IMR-90 (cell line): ENCODE measurements around the gene MEDAG. TPM values are rescaled to one million over a fixed set of nuclear protein-coding genes. Genes with fewer than 3 reads are reported as not detected.

Experiments used
- ATAC-seq: fragments of 200-7000 bp; cut with Tn5 transposase; 2 replicates; pipeline ENCODE4 v1.9.1; 2020; ENCODE audit warnings: low read depth, mild to moderate bottlenecking, moderate library complexity
- BruUV-seq: library from RNA; stranded (reverse); fragments of 400-500 nt; replicated peaks from 2 replicates; lab custom pipeline; 2021; lab: Mats Ljungman, UMichigan
- CTCF ChIA-PET: fragments of 300-600 bp; formaldehyde crosslinking; extraction: SDS; loops from one replicate; lab custom pipeline; 2021; ENCODE audit warnings: antibody characterized with exemption; lab: Yijun Ruan, JAX
- POLR2A ChIA-PET: fragments of 300-600 bp; sonication (Branson Sonifier 250); formaldehyde crosslinking; loops from one replicate; lab custom pipeline; 2022; ENCODE audit warnings: antibody characterized with exemption; ENCODE audit not compliant: unreplicated experiment; lab: Charles Lee
- DNase-seq: peaks from one replicate; pipeline ENCODE4 v3.0.0; 2013
- H2AFZ ChIP-seq: replicated peaks from 2 replicates; pipeline ENCODE3; 2013; ENCODE audit warnings: low read length, mild to moderate bottlenecking; ENCODE audit not compliant: poor library complexity
- H2AK5ac ChIP-seq: 2 replicates; pipeline ENCODE4 v1.6.1; 2013; ENCODE audit warnings: low read depth, low read length, inconsistent platforms
- H2AK9ac ChIP-seq: replicated peaks from 2 replicates; pipeline ENCODE3; 2013; ENCODE audit warnings: mild to moderate bottlenecking, low read depth, low read length, moderate library complexity; ENCODE audit not compliant: poor library complexity
- H2BK120ac ChIP-seq: 2 replicates; pipeline ENCODE4 v1.6.1; 2013; ENCODE audit warnings: low read depth, low read length, inconsistent platforms
- H2BK15ac ChIP-seq: 3 replicates; pipeline ENCODE4 v1.6.1; 2013; ENCODE audit warnings: low read depth, low read length, inconsistent platforms
- H2BK20ac ChIP-seq: 2 replicates; pipeline ENCODE4 v1.6.1; 2013; ENCODE audit warnings: low read depth, mild to moderate bottlenecking, inconsistent platforms, low read length, moderate library complexity
- H2BK5ac ChIP-seq: 2 replicates; pipeline ENCODE4 v1.6.1; 2013; ENCODE audit warnings: mild to moderate bottlenecking, low read depth, low read length, inconsistent platforms; ENCODE audit not compliant: poor library complexity, severe bottlenecking
- H3K14ac ChIP-seq: replicated peaks from 2 replicates; pipeline ENCODE4 v1.6.1; 2013; ENCODE audit warnings: low read depth, low read length, inconsistent platforms
- H3K18ac ChIP-seq: 2 replicates; pipeline ENCODE4 v1.6.1; 2013; ENCODE audit warnings: low read depth, low read length, control low read depth
- H3K23ac ChIP-seq: 2 replicates; pipeline ENCODE4 v1.6.1; 2013; ENCODE audit warnings: low read depth, low read length, inconsistent platforms
- H3K27ac ChIP-seq: 2 replicates; pipeline ENCODE4 v1.5.1; 2013; ENCODE audit warnings: mild to moderate bottlenecking, control low read depth, low read length; ENCODE audit not compliant: insufficient read depth
- H3K27me3 ChIP-seq: 2 replicates; pipeline ENCODE4 v1.6.1; 2013; ENCODE audit warnings: low read length; ENCODE audit not compliant: control insufficient read depth, insufficient read depth
- H3K36me3 ChIP-seq: 2 replicates; pipeline ENCODE4 v1.6.1; 2013; ENCODE audit warnings: low read length, mixed read lengths; ENCODE audit not compliant: control insufficient read depth, insufficient read depth
- H3K4ac ChIP-seq: 2 replicates; pipeline ENCODE4 v1.6.1; 2013; ENCODE audit warnings: low read depth, low read length, inconsistent platforms
- H3K4me1 ChIP-seq: 2 replicates; pipeline ENCODE4 v1.6.1; 2013; ENCODE audit warnings: low read length, mixed read lengths; ENCODE audit not compliant: control insufficient read depth, insufficient read depth
- H3K4me2 ChIP-seq: 2 replicates; pipeline ENCODE4 v1.6.1; 2013; ENCODE audit warnings: low read depth, mild to moderate bottlenecking, control low read depth, low read length, moderate library complexity
- H3K4me3 ChIP-seq: 2 replicates; pipeline ENCODE4 v1.5.1; 2013; ENCODE audit warnings: low read depth, mild to moderate bottlenecking, control low read depth, low read length, moderate library complexity; ENCODE audit not compliant: insufficient read depth
- H3K56ac ChIP-seq: 2 replicates; pipeline ENCODE4 v1.6.1; 2013; ENCODE audit warnings: low read length, inconsistent platforms; ENCODE audit not compliant: insufficient read depth; ENCODE audit errors: extremely low read depth
- H3K79me1 ChIP-seq, 2 experiments: 2 replicates each; pipeline ENCODE4 v1.6.1; 2013; ENCODE audit warnings: low read length in 2 of 2, inconsistent platforms in 1 of 2, low read depth in 1 of 2
- H3K9ac ChIP-seq: 2 replicates; pipeline ENCODE4 v1.6.1; 2013; ENCODE audit warnings: low read depth, low read length, control low read depth
- H3K9me1 ChIP-seq: 2 replicates; pipeline ENCODE4 v1.6.1; 2013; ENCODE audit warnings: low read length, inconsistent platforms; ENCODE audit not compliant: insufficient read depth
- H3K9me3 ChIP-seq: 2 replicates; pipeline ENCODE4 v1.6.1; 2013; ENCODE audit warnings: low read length; ENCODE audit not compliant: control insufficient read depth, insufficient read depth
- H4K20me1 ChIP-seq: 2 replicates; pipeline ENCODE4 v1.6.1; 2013; ENCODE audit warnings: low read length, inconsistent platforms; ENCODE audit not compliant: insufficient read depth
- H4K5ac ChIP-seq: 2 replicates; pipeline ENCODE4 v1.6.1; 2013; ENCODE audit warnings: mild to moderate bottlenecking, low read depth, low read length, control low read depth
- H4K8ac ChIP-seq, 2 experiments: 2 replicates each; pipeline ENCODE4 v1.6.1; 2013; ENCODE audit warnings: low read depth in 2 of 2, low read length in 2 of 2, control low read depth in 1 of 2, inconsistent platforms in 1 of 2
- H4K91ac ChIP-seq: 2 replicates; pipeline ENCODE4 v1.6.1; 2013; ENCODE audit warnings: low read depth, low read length, inconsistent platforms; ENCODE audit not compliant: insufficient read depth
- BHLHE40 ChIP-seq: fragments of 150-350 bp; IDR thresholded peaks from 2 replicates; pipeline ENCODE4 v1.6.1; 2016; ENCODE audit warnings: mild to moderate bottlenecking, low read depth, low read length
- CEBPB ChIP-seq: IDR thresholded peaks from 2 replicates; pipeline ENCODE4 v1.6.1; 2012; ENCODE audit warnings: low read depth, low read length, improper control_type of control experiment
- CHD1 ChIP-seq: IDR thresholded peaks from 2 replicates; pipeline ENCODE4 v1.6.1; 2012; ENCODE audit warnings: low read depth, low read length, improper control_type of control experiment
- FOS ChIP-seq: fragments of 150-350 bp; IDR thresholded peaks from 2 replicates; pipeline ENCODE4 v1.6.1; 2016; ENCODE audit warnings: low read depth, low read length
- MAFK ChIP-seq: IDR thresholded peaks from 2 replicates; pipeline ENCODE4 v1.6.1; 2012; ENCODE audit warnings: low read depth, low read length, improper control_type of control experiment
- MAZ ChIP-seq: IDR thresholded peaks from 2 replicates; pipeline ENCODE4 v1.6.1; 2012; ENCODE audit warnings: low read depth, mild to moderate bottlenecking, low read length, improper control_type of control experiment, moderate library complexity, borderline replicate concordance
- NFE2L2 ChIP-seq: fragments of 150-350 bp; IDR thresholded peaks from 2 replicates; pipeline ENCODE4 v1.6.1; 2016; ENCODE audit warnings: low read depth, mild to moderate bottlenecking, low read length
- POLR2A ChIP-seq: IDR thresholded peaks from 2 replicates; pipeline ENCODE4 v1.6.1; 2012; ENCODE audit warnings: mild to moderate bottlenecking, low read depth, low read length
- RAD21 ChIP-seq: IDR thresholded peaks from 2 replicates; pipeline ENCODE4 v1.6.1; 2012; ENCODE audit warnings: low read length, improper control_type of control experiment
- RCOR1 ChIP-seq: IDR thresholded peaks from 2 replicates; pipeline ENCODE4 v1.6.1; 2012; ENCODE audit warnings: mild to moderate bottlenecking, low read length, improper control_type of control experiment; ENCODE audit not compliant: insufficient replicate concordance
- RFX5 ChIP-seq: IDR thresholded peaks from 2 replicates; pipeline ENCODE4 v1.8.0; 2012; ENCODE audit warnings: low read depth, mild to moderate bottlenecking, low read length, moderate library complexity
- SMC3 ChIP-seq: fragments of 150-350 bp; IDR thresholded peaks from 2 replicates; pipeline ENCODE4 v1.6.1; 2016; ENCODE audit warnings: low read depth, mild to moderate bottlenecking, antibody characterized with exemption, low read length, moderate library complexity
- WGBS, 2 experiments: methylation state at CpG; one replicate each; pipeline versions ENCODE4 v1.1.5 to v1.1.7; 2013; ENCODE audit warnings: missing lambda C conversion rate in 2 of 2; ENCODE audit not compliant: insufficient read length in 1 of 2; ENCODE audit errors: extremely low coverage in 2 of 2; 5-methylcytosine and 5-hydroxymethylcytosine counted together
- dilution Hi-C: fragments of 300-500 bp; cut with HindIII; formaldehyde crosslinking; loops from one replicate; pipeline ENCODE4 v1.14.3; 2018; ENCODE audit warnings: low sequenced_read_pairs; ENCODE audit not compliant: unreplicated experiment
- in situ Hi-C: fragments of 300-500 bp; cut with MboI; formaldehyde crosslinking; loops from 3 replicates; pipeline ENCODE4 v1.14.3; 2019; ENCODE audit warnings: low sequenced_read_pairs, inconsistent platforms, mixed read lengths
- intact Hi-C: fragments of 100-400 bp; cut with micrococcal nuclease; formaldehyde crosslinking; loops from 2 replicates; pipeline ENCODE4 v1.10.0; 2022
- polyA plus RNA-seq, 3 experiments: library from polyadenylated mRNA; depleted of rRNA; stranded (reverse); fragments of >200 nt; gene quantifications; 2 replicates each; pipeline ENCODE4 v1.2.3, GENCODE V29; 2012; ENCODE audit warnings: low replicate concordance in 1 of 3
- total RNA-seq: library from RNA; depleted of rRNA; stranded (reverse); fragments of >200 nt; gene quantifications from 2 replicates; pipeline ENCODE4 v1.2.3, GENCODE V29; 2012
- TF ChIP-seq, protein P1 (sequence below): fragments of 150-350 bp; IDR thresholded peaks from 2 replicates; pipeline ENCODE4 v1.6.1; 2016; ENCODE audit warnings: low read depth, mild to moderate bottlenecking, low read length, moderate library complexity, borderline replicate concordance
- TF ChIP-seq, protein P2 (sequence below): fragments of 150-350 bp; IDR thresholded peaks from 2 replicates; pipeline ENCODE4 v1.6.1; 2017; ENCODE audit warnings: mild to moderate bottlenecking, antibody characterized with exemption, low read length, low read depth
- TF ChIP-seq, protein P3 (sequence below): conservative IDR thresholded peaks from 2 replicates; pipeline ENCODE4 v1.5.1; 2012; ENCODE audit warnings: mild to moderate bottlenecking, low read depth, low read length, improper control_type of control experiment

Gene MEDAG
- total and polyA plus RNA-seq, 2 of the 4 experiments (the other 2 are of a cell fraction): 0.32 to 0.36 TPM

DNA sequence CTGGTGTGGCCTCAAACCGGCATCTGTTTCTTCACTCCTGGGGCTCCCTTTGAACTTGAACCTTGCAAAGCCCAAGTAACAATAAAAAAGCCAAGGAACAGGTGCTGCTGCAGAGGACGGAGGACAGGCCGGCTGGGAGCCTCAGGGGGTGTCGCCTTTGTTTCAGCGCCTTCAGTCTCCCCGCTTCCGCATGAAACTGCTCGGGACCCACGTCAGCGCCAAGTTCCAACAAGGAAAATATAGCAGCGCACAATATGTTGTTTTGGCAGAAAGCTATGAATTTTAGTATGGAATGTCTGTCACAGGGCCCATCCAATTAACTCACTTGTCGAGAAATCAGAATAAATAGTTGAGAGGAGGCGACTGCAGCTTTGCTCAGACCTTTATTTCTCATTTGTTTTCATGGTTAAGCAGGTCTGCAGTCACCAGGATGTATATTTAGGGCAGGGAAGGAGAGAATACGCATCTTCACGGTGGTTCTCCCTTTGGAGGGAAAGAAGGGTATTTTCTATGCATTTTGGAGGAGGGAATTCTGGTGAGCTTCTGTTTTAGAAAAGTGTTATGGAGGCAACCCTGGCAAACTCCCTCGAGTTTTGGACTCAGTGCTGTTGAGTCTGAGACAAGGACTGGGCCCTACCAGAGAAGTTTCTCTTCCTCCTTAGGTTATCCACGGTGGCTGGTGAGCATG lies 34.3 kb upstream of the MEDAG start:
- POLR2A ChIA-PET: no interaction called here
- BruUV-seq: no TSS peak
- peaks cover 46% of the 10 kb centered on the region for H3K4me1 ChIP-seq
- H4K5ac ChIP-seq: peak overlapping the region; percentile 69
- H2BK15ac ChIP-seq: peak overlapping the region; percentile 70; the same call in 2 of the 3 replicates
- no peaks in the 10 kb centered on the region for H3K9me3 ChIP-seq
- peak overlapping the region; percentile 85 for H2BK20ac ChIP-seq
- H2BK5ac ChIP-seq: peak overlapping the region; percentile 82
- peak overlapping the region; percentile 96 for H4K91ac ChIP-seq
- H3K4me3 ChIP-seq: no peak overlapping the region
- no peak overlapping the region for H3K4me2 ChIP-seq
- H3K27ac ChIP-seq: peak overlapping the region; percentile 97
- peak overlapping the region; percentile 10 to 80 for H4K8ac ChIP-seq
- H3K18ac ChIP-seq: peak overlapping the region; percentile 67
- dilution Hi-C loops: no loop called here
- no peaks in the 10 kb centered on the region for H3K36me3 ChIP-seq
- no peak overlapping the region for H3K56ac ChIP-seq
- peak overlapping the region; percentile 80 for H2AFZ ChIP-seq
- H3K79me1 ChIP-seq: peaks cover 6 to 19% of the 10 kb centered on the region in 2 experiments; a peak in 3 of 4 replicates
- no peaks in the 10 kb centered on the region for H4K20me1 ChIP-seq
- in situ Hi-C loops: no loop called here
- peak overlapping the region; percentile 43 for H3K9ac ChIP-seq
- peak overlapping the region; percentile 97 for H2AK5ac ChIP-seq
- ATAC-seq (no peak), DNase-seq (no peak)
- peak overlapping the region; percentile 65 for H3K14ac ChIP-seq
- no peaks in the 10 kb centered on the region for H3K27me3 ChIP-seq
- peak overlapping the region; percentile 86 for H3K4ac ChIP-seq
- WGBS, 2 experiments: 75% methylated on average over 4 of the region's 17 CpGs; no CpG with 5 or more reads in 1 of the 2 experiments
- peak overlapping the region; percentile 75; the same call in 1 of the 2 replicates for H3K23ac ChIP-seq
- H3K9me1 ChIP-seq: peaks cover 22% of the 10 kb centered on the region
- CTCF ChIA-PET: no interaction called here
- peak overlapping the region; percentile 95 for H2BK120ac ChIP-seq
- intact Hi-C loops: loop anchor here (2.0 kb wide), 2 partner anchors 27 to 105 kb away; no protein-coding TSS in a partner anchor
- peak overlapping the region; percentile 55 for H2AK9ac ChIP-seq
- TF ChIP-seq BHLHE40: no peak
- TF ChIP-seq, protein P1, sequence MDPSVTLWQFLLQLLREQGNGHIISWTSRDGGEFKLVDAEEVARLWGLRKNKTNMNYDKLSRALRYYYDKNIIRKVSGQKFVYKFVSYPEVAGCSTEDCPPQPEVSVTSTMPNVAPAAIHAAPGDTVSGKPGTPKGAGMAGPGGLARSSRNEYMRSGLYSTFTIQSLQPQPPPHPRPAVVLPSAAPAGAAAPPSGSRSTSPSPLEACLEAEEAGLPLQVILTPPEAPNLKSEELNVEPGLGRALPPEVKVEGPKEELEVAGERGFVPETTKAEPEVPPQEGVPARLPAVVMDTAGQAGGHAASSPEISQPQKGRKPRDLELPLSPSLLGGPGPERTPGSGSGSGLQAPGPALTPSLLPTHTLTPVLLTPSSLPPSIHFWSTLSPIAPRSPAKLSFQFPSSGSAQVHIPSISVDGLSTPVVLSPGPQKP: no peak
- TF ChIP-seq RAD21: no peak
- no peak for TF ChIP-seq CHD1
- no peak for TF ChIP-seq FOS
- no peak for TF ChIP-seq SMC3
- TF ChIP-seq RFX5: no peak
- TF ChIP-seq, protein P2, sequence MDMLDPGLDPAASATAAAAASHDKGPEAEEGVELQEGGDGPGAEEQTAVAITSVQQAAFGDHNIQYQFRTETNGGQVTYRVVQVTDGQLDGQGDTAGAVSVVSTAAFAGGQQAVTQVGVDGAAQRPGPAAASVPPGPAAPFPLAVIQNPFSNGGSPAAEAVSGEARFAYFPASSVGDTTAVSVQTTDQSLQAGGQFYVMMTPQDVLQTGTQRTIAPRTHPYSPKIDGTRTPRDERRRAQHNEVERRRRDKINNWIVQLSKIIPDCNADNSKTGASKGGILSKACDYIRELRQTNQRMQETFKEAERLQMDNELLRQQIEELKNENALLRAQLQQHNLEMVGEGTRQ: no peak
- TF ChIP-seq RCOR1: no peak
- TF ChIP-seq, protein P3, sequence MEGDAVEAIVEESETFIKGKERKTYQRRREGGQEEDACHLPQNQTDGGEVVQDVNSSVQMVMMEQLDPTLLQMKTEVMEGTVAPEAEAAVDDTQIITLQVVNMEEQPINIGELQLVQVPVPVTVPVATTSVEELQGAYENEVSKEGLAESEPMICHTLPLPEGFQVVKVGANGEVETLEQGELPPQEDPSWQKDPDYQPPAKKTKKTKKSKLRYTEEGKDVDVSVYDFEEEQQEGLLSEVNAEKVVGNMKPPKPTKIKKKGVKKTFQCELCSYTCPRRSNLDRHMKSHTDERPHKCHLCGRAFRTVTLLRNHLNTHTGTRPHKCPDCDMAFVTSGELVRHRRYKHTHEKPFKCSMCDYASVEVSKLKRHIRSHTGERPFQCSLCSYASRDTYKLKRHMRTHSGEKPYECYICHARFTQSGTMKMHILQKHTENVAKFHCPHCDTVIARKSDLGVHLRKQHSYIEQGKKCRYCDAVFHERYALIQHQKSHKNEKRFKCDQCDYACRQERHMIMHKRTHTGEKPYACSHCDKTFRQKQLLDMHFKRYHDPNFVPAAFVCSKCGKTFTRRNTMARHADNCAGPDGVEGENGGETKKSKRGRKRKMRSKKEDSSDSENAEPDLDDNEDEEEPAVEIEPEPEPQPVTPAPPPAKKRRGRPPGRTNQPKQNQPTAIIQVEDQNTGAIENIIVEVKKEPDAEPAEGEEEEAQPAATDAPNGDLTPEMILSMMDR: no peak
- no peak for TF ChIP-seq POLR2A
- no peak for TF ChIP-seq NFE2L2
- TF ChIP-seq MAZ: no peak
- no peak for TF ChIP-seq MAFK
- TF ChIP-seq CEBPB: no peak
